ENCODE data around the gene NELFA.

NELFA gene

GRCh38 chr4:2048831-2049230 is 40.1 kb upstream of the NELFA start:
- no peak for DNase-seq (ENCODE audit: low read depth)
- no peak for TF ChIP-seq CTCF (IDR thresholded peaks at IDR 0.05; ENCODE audit: insufficient read depth, low read depth, low read length, missing control alignments)
- no peak overlapping the region for H3K4me3 ChIP-seq (ENCODE audit: low read length)

DNA sequence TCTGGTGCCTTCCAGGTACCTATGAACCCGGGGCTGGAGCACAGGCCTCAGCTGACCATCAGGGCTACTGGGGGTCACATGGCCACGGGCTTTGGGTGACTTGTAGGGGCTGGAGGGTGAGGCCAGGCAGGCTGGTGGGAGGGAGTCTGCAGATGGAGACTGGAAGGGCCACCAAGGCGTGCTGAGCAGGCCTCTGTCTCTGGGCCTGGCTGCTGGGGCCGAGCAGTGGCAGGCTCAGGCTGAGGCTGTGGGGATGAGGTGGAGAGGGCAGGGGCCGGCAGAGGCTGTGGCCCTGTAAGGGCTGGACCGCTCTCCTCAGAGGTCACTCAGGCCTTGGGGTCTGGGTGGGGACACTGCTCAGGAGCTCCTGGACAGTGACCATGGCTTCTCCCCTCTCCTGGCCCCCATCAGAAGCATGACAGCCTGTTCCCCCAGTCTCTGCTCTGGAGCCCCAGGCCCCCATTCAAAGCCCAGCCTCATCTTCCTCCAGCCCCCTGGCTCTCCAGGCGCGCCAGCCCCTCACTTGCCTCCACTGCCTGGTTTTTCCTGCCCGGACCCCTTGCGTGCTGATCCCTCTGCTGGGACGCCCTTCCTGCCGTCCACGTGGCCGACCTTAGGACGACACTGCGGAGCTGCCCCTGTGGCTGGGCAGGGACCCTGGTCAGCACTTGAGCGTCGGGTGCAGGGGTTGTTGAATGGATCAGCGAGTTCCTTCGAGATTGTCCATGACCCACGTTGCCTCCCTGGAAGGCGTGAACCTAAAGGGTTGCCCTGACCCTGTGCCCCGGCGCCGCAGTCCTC is 39.2 kb upstream of the NELFA start:
- TF ChIP-seq CTCF (IDR thresholded peaks at IDR 0.05; ENCODE audit: insufficient read depth, low read depth, low read length, missing control alignments), result no peak
- no peak overlapping the region for H3K4me3 ChIP-seq (ENCODE audit: low read length)
- DNase-seq (ENCODE audit: low read depth), result no peak

GRCh38 chr4:2047031-2047660 is 38.4 kb upstream of the NELFA start:
- H3K4me3 ChIP-seq (ENCODE audit: low read length), result no peak overlapping the region
- DNase-seq (ENCODE audit: low read depth), result no peak
- no peak for TF ChIP-seq CTCF (IDR thresholded peaks at IDR 0.05; ENCODE audit: insufficient read depth, low read depth, low read length, missing control alignments)

- H3K4me3 ChIP-seq (ENCODE audit: low read length), result no peak overlapping the region
- no peak for DNase-seq (ENCODE audit: low read depth)
- TF ChIP-seq CTCF (IDR thresholded peaks at IDR 0.05; ENCODE audit: insufficient read depth, low read depth, low read length, missing control alignments), result no peak
Measured at GRCh38 chr4:2046031-2046961, 37.5 kb upstream of the NELFA start.

DNA sequence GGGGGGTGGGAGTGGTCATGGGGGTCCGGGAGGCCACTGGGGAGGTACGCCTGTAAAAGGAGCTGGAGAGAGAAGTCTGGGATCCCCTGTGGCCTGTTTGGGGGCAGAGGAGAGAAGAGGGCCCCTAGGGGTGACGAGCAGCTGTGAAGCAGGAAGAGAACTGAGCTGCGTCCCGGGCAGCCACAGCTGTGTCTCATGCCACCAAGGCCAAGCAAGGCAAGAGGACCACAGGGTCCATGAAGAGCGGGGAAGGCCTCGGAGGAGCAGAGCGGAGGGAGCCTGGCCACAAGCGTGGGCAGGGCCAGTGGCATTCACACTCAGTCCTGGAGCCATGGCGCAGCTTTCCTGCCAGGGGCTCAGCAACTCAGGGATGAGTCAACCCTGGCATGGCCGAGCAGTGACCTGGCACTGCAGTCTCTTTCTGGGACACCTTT is 36.8 kb upstream of the NELFA start:
- TF ChIP-seq CTCF (IDR thresholded peaks at IDR 0.05; ENCODE audit: insufficient read depth, low read depth, low read length, missing control alignments), result no peak
- no peak overlapping the region for H3K4me3 ChIP-seq (ENCODE audit: low read length)
- no peak for DNase-seq (ENCODE audit: low read depth)

GRCh38 chr4:2044542-2045517 is 36.1 kb upstream of the NELFA start:
- DNase-seq (ENCODE audit: low read depth), result no peak
- no peak for TF ChIP-seq CTCF (IDR thresholded peaks at IDR 0.05; ENCODE audit: insufficient read depth, low read depth, low read length, missing control alignments)
- H3K4me3 ChIP-seq (ENCODE audit: low read length), result no peak overlapping the region

All from epithelial cell of esophagus (primary cell).